ENCODE results near the gene PCSK6. TPM values are rescaled to one million over a fixed set of nuclear protein-coding genes. Genes with fewer than 3 reads are reported as not detected.

The PCSK6 gene
- total RNA-seq, 1 donor from 2014 or later, result 1.1 TPM

DNA sequence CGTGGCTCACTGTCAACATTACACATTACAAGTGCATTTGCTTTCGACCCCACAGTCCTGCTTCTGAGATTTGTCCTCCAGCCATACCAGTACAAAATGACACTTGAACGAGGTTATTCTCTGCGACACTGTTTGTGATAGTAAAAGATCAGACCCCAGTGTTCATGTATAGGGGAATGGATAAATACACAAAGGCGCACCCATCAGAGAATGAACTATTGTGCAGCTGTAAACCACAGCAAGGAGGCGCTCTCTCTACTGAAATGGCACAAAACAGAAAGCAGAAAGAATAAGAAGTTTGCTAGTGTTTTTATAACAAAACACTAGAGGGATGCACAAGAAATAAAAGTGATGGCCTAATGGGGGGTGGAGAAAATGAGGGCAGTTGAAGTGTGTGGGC, 232.8 kb downstream of the PCSK6 start:
- Mint-ChIP-seq H3K4me3 (no peak overlapping the region), H3K27me3 (peaks cover 7% of the 10 kb centered on the region), H3K27ac (no peak overlapping the region), H3K4me1 (peaks cover 15% of the 10 kb centered on the region), H3K36me3 (ENCODE audit: low read depth) (peaks cover 3% of the 10 kb centered on the region), H3K9me3 (no peaks in the 10 kb centered on the region)
- ATAC-seq (ENCODE audit: low read depth) (no peak), DNase-seq (no peak)
- intact Hi-C loops (cut with micrococcal nuclease), result no loop called here
- TF ChIP-seq, protein P1, sequence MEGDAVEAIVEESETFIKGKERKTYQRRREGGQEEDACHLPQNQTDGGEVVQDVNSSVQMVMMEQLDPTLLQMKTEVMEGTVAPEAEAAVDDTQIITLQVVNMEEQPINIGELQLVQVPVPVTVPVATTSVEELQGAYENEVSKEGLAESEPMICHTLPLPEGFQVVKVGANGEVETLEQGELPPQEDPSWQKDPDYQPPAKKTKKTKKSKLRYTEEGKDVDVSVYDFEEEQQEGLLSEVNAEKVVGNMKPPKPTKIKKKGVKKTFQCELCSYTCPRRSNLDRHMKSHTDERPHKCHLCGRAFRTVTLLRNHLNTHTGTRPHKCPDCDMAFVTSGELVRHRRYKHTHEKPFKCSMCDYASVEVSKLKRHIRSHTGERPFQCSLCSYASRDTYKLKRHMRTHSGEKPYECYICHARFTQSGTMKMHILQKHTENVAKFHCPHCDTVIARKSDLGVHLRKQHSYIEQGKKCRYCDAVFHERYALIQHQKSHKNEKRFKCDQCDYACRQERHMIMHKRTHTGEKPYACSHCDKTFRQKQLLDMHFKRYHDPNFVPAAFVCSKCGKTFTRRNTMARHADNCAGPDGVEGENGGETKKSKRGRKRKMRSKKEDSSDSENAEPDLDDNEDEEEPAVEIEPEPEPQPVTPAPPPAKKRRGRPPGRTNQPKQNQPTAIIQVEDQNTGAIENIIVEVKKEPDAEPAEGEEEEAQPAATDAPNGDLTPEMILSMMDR (IDR thresholded peaks at IDR 0.05), result no peak
- POLR2A ChIA-PET, result no interaction called here
- CTCF ChIA-PET, result interaction anchor here (2.0 to 4.2 kb wide), 5 partner anchors 13 to 242 kb away, joined by 6 to 65 read pairs (median 19); no protein-coding TSS in a partner anchor

DNA sequence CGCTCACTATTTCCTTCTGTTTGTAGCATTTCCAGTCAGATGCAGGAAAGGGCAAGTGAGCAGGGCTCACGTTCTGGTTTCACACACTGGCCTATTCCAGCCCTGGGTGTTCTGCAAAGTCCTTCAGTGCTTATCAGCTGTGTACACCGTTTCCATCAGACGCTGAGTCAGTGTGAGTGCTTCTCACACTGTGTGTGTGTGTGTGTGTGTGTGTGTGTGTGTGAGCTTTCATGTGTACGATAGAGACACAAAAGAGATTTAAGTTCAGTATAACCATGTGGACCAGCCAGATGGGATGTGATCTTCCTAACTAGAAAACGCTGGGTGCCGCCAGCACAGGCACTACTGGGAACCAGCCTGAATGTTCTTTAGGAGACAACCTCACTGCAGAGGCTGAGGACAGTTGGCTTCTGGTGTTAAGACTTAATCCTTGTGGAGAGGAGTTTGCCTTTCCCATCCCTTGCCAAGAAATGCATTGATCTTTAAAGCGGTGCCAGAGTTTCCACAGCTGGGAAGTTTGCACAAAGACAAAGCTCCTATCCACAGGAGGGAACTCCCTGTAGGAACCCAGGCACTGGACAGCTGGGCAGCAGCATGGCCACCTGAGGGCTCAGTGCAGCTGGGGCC, 233.8 kb downstream of the PCSK6 start:
- no peak overlapping the region for H3K4me3 Mint-ChIP-seq

DNA sequence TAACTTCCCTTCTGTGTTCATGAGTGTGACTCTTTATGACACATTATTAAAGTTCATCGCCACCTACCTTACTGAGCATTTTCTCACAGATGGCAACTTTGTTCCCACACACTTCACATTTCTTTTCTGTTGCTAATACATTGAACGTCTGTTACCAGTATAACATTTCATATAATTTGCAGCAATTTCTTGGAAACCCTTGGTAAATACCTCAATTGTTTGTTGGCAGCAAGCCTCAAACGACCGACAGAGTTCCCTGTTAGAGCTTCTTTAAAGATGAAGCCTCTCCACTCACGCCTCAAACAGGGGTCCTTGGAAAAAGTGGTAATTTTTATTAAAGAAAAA, 234.5 kb downstream of the PCSK6 start:
- no peak for ATAC-seq (ENCODE audit: low read depth)
- Mint-ChIP-seq H3K27ac (no peak overlapping the region), H3K27me3 (peaks cover 2% of the 10 kb centered on the region), H3K4me1 (peaks cover 22% of the 10 kb centered on the region), H3K4me3 (no peak overlapping the region), H3K9me3 (no peaks in the 10 kb centered on the region), H3K36me3 (ENCODE audit: low read depth) (peaks cover 4% of the 10 kb centered on the region)
- no peak for DNase-seq
- CTCF ChIA-PET, result interaction anchor here (1.2 to 4.2 kb wide), 6 partner anchors 129 to 247 kb away, joined by 3 to 19 read pairs (median 4); no protein-coding TSS in a partner anchor
- TF ChIP-seq, protein P1 (IDR thresholded peaks at IDR 0.05), result no peak
- POLR2A ChIA-PET, result interaction anchor here (0.6 kb wide), 1 partner anchor 239 kb away, joined by 3 read pairs; no protein-coding TSS in a partner anchor
- intact Hi-C loops (cut with micrococcal nuclease), result no loop called here

More for the DNA sequence above, 233.8 kb downstream of the PCSK6 start:
- intact Hi-C loops (cut with micrococcal nuclease), result no loop called here
- ATAC-seq (ENCODE audit: low read depth) (no peak), DNase-seq (no peak)
- Mint-ChIP-seq H3K27me3 (peaks cover 3% of the 10 kb centered on the region), H3K4me1 (peaks cover 15% of the 10 kb centered on the region), H3K27ac (no peak overlapping the region), H3K36me3 (ENCODE audit: low read depth) (peaks cover 4% of the 10 kb centered on the region), H3K9me3 (no peaks in the 10 kb centered on the region)
- CTCF ChIA-PET, result interaction anchor here (0.7 to 4.2 kb wide), 7 partner anchors 34 to 240 kb away, joined by 3 to 19 read pairs (median 4); no protein-coding TSS in a partner anchor
- POLR2A ChIA-PET, result no interaction called here
- TF ChIP-seq, protein P1 (IDR thresholded peaks at IDR 0.05), result no peak

DNA sequence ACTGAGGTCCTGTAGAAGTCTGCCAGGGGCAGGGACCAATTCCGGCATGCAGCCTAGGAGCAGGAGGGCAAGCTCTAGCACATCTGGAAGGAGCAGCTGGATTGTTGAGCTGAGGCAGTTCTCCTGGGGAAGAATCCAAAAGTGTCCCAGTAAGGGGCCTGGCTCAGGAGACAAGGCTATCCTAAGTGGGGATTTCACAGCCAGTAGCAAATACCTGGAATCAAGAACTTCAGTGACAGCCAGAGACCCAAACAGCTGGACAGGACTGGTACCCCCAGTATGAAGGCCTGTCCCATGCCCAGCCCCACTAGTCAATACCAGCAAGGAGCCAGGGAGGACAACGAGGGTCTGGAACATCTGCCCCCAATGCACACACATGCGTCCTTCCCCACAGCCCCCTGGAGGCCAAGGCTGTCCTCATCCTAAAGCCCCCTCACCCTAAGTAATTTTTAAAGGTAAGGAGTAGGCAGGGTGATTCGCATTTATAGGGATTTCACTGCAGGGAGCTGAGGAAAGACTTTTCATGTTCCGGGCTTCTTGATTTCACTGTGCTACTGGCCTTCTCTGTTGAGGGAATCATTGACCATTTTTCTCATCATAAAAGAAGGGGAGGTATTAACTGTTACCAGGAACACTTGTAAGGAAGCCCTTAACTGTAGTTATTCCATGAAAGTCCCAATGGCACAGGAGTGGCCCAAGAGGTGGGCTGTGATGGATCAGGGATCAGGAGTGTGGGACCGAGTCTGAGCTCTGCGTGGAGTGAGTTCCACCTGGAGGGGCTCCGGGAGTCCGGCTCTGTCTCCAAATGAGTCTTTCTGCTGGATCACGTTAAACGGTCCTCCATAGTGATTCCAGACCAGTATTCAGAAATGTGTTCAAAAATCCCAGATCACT, 235.1 kb downstream of the PCSK6 start:
- no peaks in the 10 kb centered on the region for H3K27me3 Mint-ChIP-seq
- peaks cover 28% of the 10 kb centered on the region for H3K4me1 Mint-ChIP-seq
- DNase-seq (no peak), ATAC-seq (ENCODE audit: low read depth) (no peak)
- H3K36me3 Mint-ChIP-seq (ENCODE audit: low read depth), result peaks cover 4% of the 10 kb centered on the region
- no peak overlapping the region for H3K4me3 Mint-ChIP-seq
- H3K9me3 Mint-ChIP-seq, result no peaks in the 10 kb centered on the region
- no peak overlapping the region for H3K27ac Mint-ChIP-seq
- ChIA-PET CTCF (interaction anchor here (1.2 to 4.2 kb wide), 7 partner anchors 128 to 246 kb away, joined by 3 to 19 read pairs (median 5); no protein-coding TSS in a partner anchor), POLR2A (interaction anchor here (0.6 kb wide), 1 partner anchor 238 kb away, joined by 3 read pairs; no protein-coding TSS in a partner anchor)
- TF ChIP-seq, protein P1 (IDR thresholded peaks at IDR 0.05), result no peak
- intact Hi-C loops (cut with micrococcal nuclease), result loop anchor here (5.0 kb wide), 1 partner anchor 57 kb away; no protein-coding TSS in a partner anchor

Other genes with a start within 250 kb of the PCSK6 start
- 16.5 and 20.4 TPM in 2 replicates for gene CHSY1, start 237.7 kb downstream of the PCSK6 start, total RNA-seq
- gene SELENOS, start 212.2 kb downstream of the PCSK6 start, total RNA-seq, result 23.7 and 24.5 TPM in 2 replicates
- gene SNRPA1, start 194.5 kb downstream of the PCSK6 start, total RNA-seq, result 119 and 122 TPM in 2 replicates
- gene TM2D3, start 162.7 kb upstream of the PCSK6 start, total RNA-seq, result 45.8 and 49.9 TPM in 2 replicates
- gene TARS3, start 234.8 kb upstream of the PCSK6 start, total RNA-seq, result 12.0 and 13.0 TPM in 2 replicates

All from activated B cell treated with CpG ODN at 0.5 μM for 24 hours (primary cell).